ENCODE data around the gene HSP90AB1.

- TF ChIP-seq EP300 (conservative IDR thresholded peaks at IDR 0.05; ENCODE audit: poor library complexity, severe bottlenecking) (no peak), EZH2 (IDR thresholded peaks at IDR 0.05; ENCODE audit: borderline replicate concordance, insufficient read depth, low read length, poor library complexity, severe bottlenecking) (no peak), CTCF (IDR thresholded peaks at IDR 0.05; ENCODE audit: poor library complexity, severe bottlenecking) (no peak), POLR2AphosphoS5 (IDR thresholded peaks at IDR 0.05) (no peak), RAD21 (conservative IDR thresholded peaks at IDR 0.05) (no peak), REST (IDR thresholded peaks at IDR 0.05; ENCODE audit: borderline replicate concordance) (no peak)
Measured at GRCh38 chr6:44233567-44234100, 13.3 kb upstream of the HSP90AB1 start.

Data from neural cell (in vitro differentiated cells).